NCI-H1105 (cell line): ENCODE measurements around the gene KIRREL2.
A peak's percentile ranks its signal among the peaks of the same experiment; 100 is the strongest.
"Not testable (repeated sequence)": the region's sequence is repeated elsewhere in the genome, so short reads cannot be mapped to it uniquely, and the experiment has no call there.

Experiments used
- DNase-seq: peaks from one replicate; lab custom pipeline; 2025; lab: John Stamatoyannopoulos, UW

KIRREL2 gene

GRCh38 chr19:35856546-35857149, at the start of gene KIRREL2:
Gene KIRREL2, plus strand, starts transcription at chr19:35856911. Its CDS starts 209 bp downstream, at chr19:35857120.
- DNase-seq, result peak; percentile 32

GRCh38 chr19:35807633-35808032, 49.1 kb upstream of the KIRREL2 start:
- no peak for DNase-seq

- DNase-seq, result no peak
Measured at GRCh38 chr19:35811317-35812219, 45.1 kb upstream of the KIRREL2 start.

- DNase-seq, result no peak
Measured at GRCh38 chr19:35812220-35813042, 44.3 kb upstream of the KIRREL2 start, which contains the start of gene PRODH2. Gene PRODH2, minus strand, starts transcription at chr19:35812845. Its CDS starts 40 bp downstream, at chr19:35812805.

- DNase-seq, result no peak
Measured at GRCh38 chr19:35813043-35813890, 43.4 kb upstream of the KIRREL2 start.

- DNase-seq, result no peak
Measured at GRCh38 chr19:35816262-35816661, 40.4 kb upstream of the KIRREL2 start.

- DNase-seq, result no peak
Measured at GRCh38 chr19:35816846-35817245, 39.9 kb upstream of the KIRREL2 start.

GRCh38 chr19:35818445-35818844, 38.3 kb upstream of the KIRREL2 start:
- DNase-seq, result no peak

GRCh38 chr19:35822579-35822978, 34.1 kb upstream of the KIRREL2 start:
- no peak for DNase-seq

GRCh38 chr19:35824150-35824549, 32.6 kb upstream of the KIRREL2 start:
- no peak for DNase-seq

- DNase-seq, result no peak
Measured at GRCh38 chr19:35828692-35829301, 27.9 kb upstream of the KIRREL2 start.

- no peak for DNase-seq
Measured at GRCh38 chr19:35830986-35831385, 25.7 kb upstream of the KIRREL2 start.

GRCh38 chr19:35832054-35832453, 24.7 kb upstream of the KIRREL2 start:
- DNase-seq, result no peak

- DNase-seq, result no peak
Measured at GRCh38 chr19:35833972-35834371, 22.7 kb upstream of the KIRREL2 start.

- DNase-seq, result not testable (repeated sequence)
Measured at GRCh38 chr19:35836096-35836495, 20.6 kb upstream of the KIRREL2 start.

- DNase-seq, result no peak
Measured at GRCh38 chr19:35841961-35842595, 14.6 kb upstream of the KIRREL2 start.

GRCh38 chr19:35842666-35843272, 13.9 kb upstream of the KIRREL2 start:
- no peak for DNase-seq

GRCh38 chr19:35843676-35844481, 12.8 kb upstream of the KIRREL2 start:
- DNase-seq, result no peak
